CD4-positive, alpha-beta T cell treated with Interleukin-10 for 1 hour (primary cell): Measurements from ENCODE around the gene SLC1A7.

Experiments
- DNase-seq: peaks from one replicate; pipeline ENCODE4 v3.0.0-alpha.2; 2020

SLC1A7 gene

DNA sequence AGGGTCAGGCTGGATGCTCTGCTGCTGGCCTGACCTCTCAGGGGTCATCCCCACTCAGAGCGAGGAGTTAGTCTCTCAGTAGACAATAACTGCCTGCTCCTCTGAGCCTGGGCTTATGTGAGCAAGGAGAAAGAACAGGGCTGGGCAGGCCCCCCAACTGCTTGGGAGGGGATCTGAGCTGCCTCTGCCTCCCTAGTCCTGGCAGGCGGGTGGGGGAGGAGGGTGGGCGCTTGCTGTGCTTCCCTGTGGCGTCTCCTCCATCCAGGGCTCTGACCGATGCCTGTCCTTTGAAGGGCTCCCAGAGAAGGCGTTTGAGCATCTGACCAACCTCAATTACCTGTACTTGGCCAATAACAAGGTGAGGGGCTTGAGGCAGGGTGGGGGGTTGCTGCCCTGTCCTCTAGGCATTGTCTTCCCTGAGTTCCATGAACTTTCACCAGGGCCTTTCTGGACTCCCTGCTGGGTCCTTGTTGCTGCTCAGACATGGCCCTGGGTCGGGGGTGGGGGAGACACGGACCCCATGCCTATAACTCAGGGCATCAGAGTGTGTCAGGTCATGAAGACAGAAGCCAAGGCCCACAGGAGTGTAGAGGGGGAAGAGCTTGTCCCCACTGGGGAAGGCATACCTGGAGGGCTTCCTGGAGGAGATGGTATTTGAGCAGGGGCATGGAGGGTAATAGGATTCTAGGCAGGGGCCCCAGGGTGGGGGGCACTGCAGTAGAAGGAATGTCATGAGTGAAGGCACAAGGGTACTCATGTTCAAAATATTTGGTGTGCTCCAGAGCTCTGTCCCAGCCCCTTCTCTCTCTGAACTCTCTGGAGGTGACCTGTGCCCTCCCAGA, 67.9 kb downstream of the SLC1A7 start:
- no peak for DNase-seq

DNA sequence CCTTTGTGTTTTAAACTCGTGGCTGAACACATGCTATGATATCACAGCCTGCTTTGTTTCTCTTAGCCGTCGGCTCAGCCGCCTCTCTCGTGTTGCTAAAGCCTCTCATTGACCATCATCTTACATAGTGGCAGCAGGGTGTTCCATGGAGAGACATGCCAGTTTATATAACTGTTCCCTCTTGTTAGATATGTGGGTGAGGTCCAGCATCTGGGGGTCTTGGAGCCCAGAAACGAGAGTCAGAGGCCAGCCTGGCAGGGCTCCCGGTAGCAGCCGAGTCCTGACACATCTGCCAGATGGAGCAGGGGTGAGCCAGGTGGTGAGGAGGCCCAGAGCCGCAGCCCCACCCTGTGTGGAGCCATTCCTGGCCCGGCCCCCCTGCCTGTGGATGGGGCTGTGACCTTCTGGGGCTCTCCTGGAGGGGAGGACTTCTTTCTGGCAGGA, 68.5 kb downstream of the SLC1A7 start:
- no peak for DNase-seq

DNA sequence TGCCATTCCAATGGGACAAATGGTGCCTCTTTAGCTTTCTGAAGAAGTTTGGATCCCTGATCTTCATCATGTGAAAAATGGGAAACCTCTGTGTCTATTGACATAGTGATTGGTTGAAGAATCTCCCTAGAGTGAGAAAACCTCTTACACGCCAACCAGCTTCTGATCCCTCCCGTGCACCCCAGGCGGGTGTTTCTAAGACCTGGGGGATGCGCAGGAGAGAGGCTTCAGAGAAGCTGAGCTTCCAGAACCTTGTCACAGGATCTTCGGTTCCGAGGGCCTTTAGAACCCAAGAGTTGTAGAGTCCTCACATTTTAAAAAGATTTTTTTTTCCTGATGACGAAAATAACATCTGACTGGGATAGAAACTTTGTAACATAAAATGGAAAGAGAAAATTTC, 69.2 kb downstream of the SLC1A7 start:
- no peak for DNase-seq

DNA sequence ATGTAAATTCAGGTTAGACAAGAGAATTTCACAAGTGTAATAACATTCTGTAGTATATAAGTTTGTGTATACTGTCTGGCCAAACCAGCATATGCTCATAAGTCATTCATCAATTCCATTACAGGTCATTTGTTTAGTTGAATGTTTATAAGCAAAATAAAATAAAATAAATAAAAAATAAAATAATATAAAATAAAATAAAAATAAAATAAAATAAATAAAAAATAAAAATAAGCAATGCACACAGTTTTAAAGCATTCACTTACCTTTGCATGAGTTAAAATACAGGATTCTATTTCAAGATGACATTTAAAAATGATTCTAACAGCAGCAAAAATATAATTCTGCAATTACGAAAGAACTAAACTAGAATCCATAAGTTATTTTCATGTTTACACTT, 70.5 kb downstream of the SLC1A7 start:
- no peak for DNase-seq

DNA sequence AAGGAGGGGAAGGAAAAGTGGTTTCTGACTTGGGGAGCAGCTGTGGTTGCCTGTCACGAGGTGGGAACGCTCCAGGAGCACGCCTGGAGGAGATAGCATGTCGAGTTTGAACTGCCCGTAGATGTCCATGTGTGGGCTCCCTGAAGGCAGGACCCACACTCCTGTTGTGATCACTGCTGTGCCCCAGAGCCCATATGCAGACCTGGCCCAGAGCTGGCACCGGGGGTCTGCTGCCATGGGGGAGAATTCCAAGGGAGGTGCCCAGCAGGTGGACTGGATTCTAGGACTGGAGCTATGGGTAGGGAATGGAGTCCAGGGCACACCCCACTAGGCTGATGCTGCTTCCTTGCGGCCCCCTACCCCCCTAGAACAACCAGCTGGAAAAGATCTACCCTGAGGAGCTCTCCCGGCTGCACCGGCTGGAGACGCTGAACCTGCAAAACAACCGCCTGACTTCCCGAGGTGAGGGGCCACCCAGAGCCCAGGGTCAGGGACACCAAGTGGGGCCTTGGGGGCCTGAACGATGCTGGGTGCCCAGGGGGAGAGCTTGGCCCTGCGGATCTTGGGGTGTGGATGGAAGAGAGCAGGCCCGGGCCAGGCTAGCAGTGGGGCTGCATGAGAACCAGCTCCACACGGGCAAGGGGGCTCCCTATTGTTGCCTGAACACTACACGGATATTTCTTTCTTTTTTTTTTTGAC, 71.1 kb downstream of the SLC1A7 start:
- DNase-seq = no peak

DNA sequence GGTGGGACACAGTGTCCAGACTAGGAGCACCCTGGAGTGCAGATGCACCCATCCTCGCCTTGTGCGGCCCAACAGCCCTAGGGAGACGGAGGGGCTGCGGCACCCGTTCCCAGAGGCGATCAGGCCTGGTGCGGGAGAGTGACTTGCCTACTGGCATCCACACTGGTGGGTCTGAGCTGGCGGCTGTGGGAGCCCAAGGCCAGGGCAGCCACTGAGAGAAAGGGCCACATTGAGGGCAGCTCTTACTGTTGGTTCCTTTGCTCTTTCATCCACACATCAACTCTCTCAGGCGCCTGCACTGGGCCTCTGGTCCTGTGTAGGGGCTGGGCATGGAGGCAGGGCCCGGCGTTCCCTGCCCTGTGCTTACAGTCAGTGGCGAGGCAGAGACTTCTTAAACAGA, 71.8 kb downstream of the SLC1A7 start:
- DNase-seq = no peak

DNA sequence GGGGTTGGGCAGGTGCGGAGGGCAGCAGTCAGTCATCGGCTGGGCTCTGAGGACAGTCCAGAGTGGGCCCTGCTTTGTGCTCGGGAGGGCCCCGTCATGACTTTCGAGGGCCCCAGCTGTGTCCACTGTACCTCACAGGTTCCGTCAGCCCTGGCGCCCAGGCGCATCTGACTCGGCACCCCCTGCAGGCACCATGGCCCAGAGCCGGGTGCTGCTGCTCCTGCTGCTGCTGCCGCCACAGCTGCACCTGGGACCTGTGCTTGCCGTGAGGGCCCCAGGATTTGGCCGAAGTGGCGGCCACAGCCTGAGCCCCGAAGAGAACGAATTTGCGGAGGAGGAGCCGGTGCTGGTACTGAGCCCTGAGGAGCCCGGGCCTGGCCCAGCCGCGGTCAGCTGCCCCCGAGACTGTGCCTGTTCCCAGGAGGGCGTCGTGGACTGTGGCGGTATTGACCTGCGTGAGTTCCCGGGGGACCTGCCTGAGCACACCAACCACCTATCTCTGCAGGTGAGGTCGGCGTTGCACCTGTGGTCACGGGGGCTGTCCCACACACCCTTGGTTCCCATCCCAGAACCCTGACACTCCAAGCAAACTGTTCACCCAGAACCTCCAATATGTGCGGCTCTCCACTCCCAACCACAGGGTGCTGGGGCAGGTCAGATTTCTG, 72.6 kb downstream of the SLC1A7 start:
- no peak for DNase-seq

DNA sequence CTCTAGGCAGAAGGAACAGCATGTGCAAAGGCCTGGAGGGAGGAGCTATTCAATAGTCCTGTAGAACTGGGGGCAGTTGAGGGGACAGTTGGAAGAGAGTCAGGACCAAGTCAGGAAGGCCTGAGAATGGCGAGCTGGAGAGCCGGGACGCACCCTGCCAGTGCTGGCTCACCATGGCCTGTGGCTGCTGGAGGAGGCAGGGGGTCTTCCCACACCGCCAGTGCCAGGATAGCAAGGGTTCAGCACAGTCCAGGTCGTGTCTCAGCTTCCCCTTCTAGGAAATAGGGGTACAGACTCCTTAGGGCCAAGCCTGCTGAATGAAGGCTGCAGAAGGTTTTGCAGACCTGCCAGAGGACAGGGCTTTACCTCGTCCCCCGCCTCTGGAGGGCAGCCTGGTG, 73.2 kb downstream of the SLC1A7 start:
- DNase-seq = no peak

DNA sequence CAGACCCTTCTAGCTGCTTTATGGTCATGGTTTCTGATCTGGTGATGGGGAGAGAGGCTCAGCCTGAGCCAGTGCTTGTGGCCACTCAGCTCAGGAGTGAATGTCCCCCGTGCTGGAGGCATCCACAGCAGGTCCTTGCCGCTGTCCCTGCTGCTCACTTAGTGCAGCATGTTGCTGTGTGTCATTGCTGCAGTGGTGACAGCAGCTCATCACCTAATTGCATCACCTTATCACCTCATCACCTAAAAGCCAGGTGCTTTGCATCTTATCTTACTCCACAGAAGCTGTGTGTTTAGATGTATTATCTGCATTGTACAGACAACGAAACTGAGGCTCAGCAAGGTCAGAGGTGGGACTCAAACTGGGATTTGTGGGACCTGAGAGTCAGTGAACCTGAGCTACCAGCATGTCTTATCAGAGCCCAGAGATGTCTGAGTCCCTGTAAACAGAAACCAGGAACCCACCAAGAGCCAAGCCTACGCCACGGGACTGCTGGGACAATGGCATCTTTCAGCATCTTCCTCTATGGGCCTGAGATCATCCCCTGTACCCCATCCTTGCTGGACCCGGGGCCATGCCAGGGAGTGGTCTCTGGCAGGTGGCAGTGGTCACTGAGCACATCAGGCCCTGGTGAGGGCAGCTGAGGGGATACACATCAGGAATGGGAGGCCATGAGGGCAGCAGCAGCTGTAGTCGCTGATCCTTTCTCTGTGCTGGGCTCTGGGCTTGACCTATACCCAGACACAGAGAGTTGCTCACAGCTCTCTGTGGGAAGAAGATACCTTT, 73.9 kb downstream of the SLC1A7 start:
- no peak for DNase-seq

DNA sequence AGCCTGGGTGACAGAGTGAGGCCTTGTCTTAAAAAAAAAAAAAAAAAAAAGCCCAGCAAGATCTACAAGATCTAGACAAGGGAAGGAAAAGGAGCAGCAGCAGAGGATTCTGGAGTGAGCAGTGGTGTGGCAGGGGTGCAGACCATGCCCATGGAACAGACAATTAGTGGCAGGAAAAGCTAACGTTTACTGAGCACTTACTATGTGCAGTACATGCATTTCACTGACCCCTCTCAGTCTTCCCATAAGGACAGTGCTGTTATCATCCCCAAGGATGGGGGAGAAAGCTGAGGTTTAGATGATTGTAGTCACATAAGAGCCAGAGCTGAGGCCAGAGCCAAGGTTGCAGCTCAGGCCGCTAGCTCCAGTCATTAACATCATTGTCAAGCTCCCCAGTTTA, 74.6 kb downstream of the SLC1A7 start:
- no peak for DNase-seq

DNA sequence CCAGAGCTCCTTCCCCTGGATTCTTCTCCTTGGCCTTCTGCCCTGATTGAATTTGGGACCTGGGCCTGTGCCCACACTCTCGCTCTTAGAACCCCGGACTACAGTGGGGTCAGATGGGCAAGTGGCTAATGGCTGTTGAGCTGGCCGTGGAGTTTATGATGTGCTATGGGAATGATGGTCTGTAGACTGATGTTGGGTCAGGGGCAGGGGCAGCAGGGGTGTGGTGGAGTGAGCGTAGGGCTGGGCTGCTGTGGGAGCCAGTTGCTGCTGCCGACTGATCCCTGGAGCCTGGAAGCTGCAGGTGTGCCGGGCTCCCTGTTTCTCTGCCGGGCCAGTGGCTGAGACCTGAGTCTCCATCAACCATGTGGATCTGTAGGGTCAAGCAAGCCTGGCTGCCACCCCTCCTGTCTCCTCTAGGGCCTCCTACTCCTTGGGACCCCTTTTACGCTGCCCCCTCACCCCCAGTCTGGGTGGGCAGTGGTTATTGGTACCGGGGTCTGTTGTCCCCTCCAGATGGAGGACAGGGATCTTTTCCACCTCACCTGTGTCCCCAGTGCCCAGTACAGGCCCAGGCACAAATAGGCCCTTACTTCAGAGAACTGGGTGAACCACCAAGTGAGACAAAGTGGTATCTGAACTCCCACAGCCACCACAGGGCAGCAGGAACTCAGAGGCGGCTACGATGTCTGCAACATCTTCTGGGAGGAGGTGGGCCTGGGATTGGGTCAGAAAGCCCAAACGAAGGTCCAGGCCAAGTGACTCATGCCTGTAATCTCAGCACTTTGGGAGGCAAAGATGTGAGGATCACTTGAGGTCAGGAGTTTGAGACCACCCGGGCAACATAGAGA, 75.3 kb downstream of the SLC1A7 start:
- DNase-seq = no peak

DNA sequence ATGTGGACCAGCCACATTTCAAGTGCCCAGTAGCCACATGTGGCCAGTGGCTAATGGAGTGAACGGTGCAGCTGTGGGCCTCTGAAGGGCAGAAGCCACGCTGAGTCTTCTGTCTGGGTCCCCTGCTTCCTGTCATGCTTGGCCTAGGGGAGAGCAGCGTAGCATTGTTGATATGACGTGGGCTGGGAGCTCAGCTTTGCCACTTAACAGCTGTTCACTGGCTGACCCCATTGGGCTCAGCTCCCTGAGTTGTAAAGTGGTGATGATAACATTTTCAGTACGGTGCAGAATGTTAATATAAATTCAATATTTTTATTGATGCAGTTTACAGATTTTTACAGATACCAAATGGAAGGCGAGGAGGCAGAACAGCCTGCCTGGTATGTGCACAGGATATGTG, 76.0 kb downstream of the SLC1A7 start:
- no peak for DNase-seq

DNA sequence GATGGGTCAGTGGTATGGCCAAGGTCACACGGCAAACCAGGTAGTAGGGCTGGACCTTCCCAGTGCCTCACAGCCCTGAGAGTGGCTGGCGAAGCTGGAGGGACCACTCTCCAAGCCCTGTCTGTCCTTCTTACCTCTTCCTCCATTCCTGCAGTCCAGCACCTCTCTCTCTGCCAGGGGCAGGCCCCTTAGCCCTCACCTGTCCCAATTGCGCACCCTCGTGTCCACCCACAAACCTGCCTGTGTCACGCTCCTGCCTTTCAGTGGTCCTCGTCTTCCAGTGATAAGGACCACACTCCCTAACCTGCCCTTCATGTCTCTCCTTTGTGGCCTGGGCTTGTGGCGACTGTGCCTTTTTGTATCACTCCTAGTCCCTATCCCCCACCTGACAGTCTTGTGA, 77.0 kb downstream of the SLC1A7 start:
- DNase-seq = no peak

DNA sequence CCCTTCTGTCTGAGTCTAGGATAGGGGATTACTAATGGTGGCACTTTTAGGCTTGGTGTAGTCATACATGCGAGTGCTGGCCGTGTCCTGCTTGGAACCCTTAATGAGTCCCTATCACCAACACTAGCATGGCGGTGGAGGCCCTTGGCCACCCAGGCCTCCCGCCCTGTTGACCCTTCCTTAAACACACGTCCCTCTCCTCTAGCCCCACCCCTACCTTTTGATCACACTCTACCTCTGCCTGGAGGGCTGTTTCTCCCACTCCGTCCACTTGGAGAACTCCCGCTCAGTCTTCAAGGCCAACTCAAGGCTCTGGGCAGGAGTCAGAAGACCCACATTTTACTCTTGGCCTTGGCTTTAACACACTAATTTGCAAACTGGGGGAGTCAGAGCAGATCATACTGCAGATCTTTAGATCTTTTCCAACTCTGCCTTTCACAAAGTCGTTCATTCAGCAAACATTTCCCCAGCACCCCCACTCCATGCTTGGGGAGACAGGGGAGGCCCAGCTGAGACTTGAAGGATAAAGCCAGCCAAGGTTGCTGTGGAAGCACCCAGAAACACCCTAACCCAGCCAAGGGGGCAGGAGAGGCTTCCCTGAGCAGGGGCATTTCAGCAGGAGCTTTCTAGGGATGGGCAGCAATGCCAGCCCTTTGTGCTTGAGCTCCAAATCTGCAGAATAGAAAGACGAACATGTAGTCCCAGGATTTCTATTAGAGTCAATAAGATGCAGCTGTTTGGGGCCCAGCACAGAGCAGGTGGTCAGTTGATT, 78.5 kb downstream of the SLC1A7 start:
- DNase-seq = no peak

DNA sequence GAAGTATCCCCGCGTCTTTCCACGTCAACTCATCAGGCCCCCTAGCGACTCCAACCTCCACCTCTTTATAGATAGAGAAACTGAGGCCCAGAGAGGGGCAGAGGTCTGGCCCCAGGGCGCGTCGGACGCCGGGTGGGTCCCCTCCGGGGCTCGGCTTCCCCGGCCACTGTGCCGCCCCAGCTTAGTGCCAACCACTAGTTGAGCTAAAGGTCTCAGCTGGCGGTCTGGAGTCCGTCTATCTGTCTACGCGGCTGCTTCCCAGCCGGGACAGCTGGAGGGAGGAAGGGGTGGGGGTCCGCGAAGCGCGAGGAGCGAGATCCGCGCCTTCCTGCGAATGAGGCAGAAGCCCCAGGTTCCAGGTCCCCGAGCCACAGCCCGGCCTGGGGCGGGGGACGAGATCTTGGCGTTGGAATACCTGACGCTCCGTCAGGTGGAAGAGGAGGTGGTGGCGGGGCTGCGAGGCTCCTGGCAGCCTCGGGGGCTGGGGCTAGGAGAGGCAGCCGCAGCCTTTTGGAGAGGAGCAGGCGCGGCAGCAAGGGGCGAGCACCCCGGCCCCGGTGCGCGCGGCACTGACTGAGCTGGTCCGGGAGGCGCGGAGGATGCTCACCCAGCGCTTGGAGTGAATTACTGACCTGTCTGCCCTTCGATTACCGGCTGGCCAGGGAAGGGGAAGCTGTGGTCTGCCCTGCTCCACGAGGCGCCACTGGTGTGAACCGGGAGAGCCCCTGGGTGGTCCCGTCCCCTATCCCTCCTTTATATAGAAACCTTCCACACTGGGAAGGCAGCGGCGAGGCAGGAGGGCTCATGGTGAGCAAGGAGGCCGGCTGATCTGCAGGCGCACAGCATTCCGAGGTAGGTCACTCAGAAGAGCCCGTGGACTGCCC, 79.5 kb downstream of the SLC1A7 start:
- no peak for DNase-seq

DNA sequence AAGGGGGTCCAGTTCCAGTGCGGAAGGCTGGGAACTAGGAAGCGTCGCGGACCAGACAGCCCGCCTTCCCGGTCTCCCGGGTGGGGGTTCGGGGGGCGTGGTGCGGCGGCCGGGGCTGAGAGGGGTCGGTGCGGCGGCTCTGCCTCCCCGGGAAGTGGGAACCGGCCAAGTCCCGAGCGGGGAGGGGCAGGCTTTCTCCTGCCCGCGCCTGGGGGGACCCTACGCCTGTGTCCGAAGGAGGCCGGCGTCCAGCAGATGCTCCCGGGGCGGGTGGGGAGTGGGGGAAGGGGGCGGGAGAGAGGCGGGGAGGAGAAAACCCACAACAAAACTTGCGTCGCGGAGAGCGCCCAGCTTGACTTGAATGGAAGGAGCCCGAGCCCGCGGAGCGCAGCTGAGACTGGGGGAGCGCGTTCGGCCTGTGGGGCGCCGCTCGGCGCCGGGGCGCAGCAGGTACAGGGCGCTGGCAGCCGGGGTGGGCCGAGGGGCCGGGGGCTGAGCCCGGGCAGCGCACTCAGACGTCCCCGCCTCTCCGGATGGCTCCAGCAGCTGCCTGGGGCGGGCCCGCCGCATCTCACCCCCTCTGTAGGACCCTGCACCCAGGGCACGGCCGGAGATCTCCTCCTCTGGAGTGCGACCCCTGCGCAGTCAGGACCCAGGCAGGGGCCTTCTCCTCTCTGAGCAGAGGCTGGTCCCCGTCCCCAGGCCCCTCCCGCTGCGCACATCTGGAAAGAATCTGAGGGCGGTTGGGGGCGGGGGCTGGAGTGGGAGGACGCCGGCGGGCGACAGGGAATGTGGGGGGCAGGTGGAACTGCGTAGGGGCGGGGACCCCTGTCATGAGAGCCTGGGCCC, 80.4 kb downstream of the SLC1A7 start, which contains the start of gene PODN:
Gene PODN (plus strand): TSS at position 355 of the 849 bp plus-strand sequence. CDS start 7,643 bp downstream, outside the sequence.
- DNase-seq = no peak

DNA sequence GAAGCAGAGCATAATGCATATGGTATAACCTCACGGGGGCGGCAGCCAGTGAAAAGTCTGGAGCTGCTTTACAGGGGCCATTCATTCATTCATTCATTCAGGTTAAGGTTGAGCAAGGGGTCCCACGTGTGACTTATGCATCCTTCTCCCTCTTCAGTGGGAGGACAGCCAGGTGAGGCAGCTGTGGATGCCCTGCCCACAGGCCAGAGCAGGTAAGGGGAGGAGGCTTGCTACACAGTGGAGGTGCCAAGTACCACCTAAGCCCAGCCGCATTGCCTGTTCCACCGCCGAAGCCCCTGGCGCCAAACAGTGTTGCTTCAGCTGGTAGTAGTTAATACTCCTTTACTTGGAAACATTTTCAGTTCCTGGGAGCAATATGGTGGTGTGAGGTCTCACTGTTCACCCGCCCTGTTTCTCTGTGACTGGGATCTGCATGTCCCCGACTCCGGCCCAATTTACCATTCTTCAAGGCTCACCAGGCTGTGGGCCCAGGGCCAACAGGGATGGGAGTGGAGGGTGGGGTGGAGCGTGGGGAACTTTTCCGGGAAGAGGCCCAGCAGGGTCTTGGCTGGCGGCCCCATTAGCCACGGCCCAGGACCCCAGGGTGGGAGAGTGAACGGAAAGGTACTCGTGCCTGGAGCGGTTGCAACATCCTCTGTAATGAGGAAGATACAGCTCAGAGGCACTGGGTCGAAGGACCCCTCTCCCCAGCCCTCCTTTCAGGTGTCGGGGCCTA, 81.1 kb downstream of the SLC1A7 start:
- DNase-seq = no peak

DNA sequence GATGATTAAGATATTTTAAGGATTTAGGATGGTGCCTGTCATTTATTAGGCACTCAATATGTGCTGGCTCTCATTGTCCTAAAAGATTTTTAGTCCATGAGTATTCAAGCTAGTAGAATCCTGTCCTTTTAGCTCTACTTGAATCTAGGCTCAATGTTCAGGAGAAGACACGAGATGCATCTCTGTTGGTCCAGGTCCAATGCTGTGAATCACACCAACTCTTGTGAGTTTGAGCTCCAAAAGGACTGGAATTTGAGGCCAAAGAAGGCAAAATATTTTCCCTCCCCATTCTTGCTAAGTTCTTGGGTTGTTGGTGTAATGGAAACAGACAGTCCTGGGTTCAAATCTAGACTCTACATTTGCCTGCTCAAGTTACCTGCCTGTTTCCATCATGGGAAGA, 81.9 kb downstream of the SLC1A7 start:
- DNase-seq = no peak
